GM18519 (cell line): ENCODE data around the gene ATP2A2.

Experiments
- ATAC-seq: cut with Tn5 transposase; IDR thresholded peaks from one replicate; pipeline ENCODE4 v1.9.1; 2021; ENCODE audit warnings: mild to moderate bottlenecking, moderate library complexity; ENCODE audit not compliant: unreplicated experiment, low FRiP score

The ATP2A2 gene

GRCh38 chr12:110289044-110289710 lies 8.1 kb downstream of the ATP2A2 start:
- ATAC-seq, result no peak

- no peak for ATAC-seq
These were observed 8.6 kb downstream of the ATP2A2 start for GRCh38 chr12:110289711-110290078.

GRCh38 chr12:110301065-110301806 lies 20.2 kb downstream of the ATP2A2 start:
- ATAC-seq, result no peak

- no peak for ATAC-seq
These were observed 23.1 kb downstream of the ATP2A2 start for GRCh38 chr12:110304061-110304551.

- no peak for ATAC-seq
These were observed 26.3 kb downstream of the ATP2A2 start for GRCh38 chr12:110307372-110307771.

- no peak for ATAC-seq
These were observed 29.7 kb downstream of the ATP2A2 start for GRCh38 chr12:110310763-110311162.

- ATAC-seq, result no peak
These were observed 30.9 kb downstream of the ATP2A2 start for GRCh38 chr12:110311903-110312302.

GRCh38 chr12:110312581-110313360 lies 31.7 kb downstream of the ATP2A2 start:
- no peak for ATAC-seq

- ATAC-seq, result no peak
These were observed 33.3 kb downstream of the ATP2A2 start for GRCh38 chr12:110314308-110314707.

- ATAC-seq, result no peak
These were observed 35.8 kb downstream of the ATP2A2 start for GRCh38 chr12:110316861-110317260.

- ATAC-seq, result no peak
These were observed 36.9 kb downstream of the ATP2A2 start for GRCh38 chr12:110317911-110318310.

- no peak for ATAC-seq
These were observed 39.5 kb downstream of the ATP2A2 start for GRCh38 chr12:110320550-110320949.

- ATAC-seq, result no peak
These were observed 48.7 kb downstream of the ATP2A2 start for GRCh38 chr12:110329710-110330109.

- no peak for ATAC-seq
These were observed 49.1 kb downstream of the ATP2A2 start for GRCh38 chr12:110330124-110330523.

- ATAC-seq, result no peak
These were observed 49.5 kb downstream of the ATP2A2 start for GRCh38 chr12:110330544-110330943.

- ATAC-seq, result no peak
These were observed 52.2 kb downstream of the ATP2A2 start for GRCh38 chr12:110333201-110333600.

GRCh38 chr12:110335481-110336045 lies 54.5 kb downstream of the ATP2A2 start:
- no peak for ATAC-seq

GRCh38 chr12:110337912-110338710 lies 57.1 kb downstream of the ATP2A2 start:
- no peak for ATAC-seq

GRCh38 chr12:110338754-110339153 lies 57.7 kb downstream of the ATP2A2 start:
- no peak for ATAC-seq
